ENCODE data around the gene NTMT1. TPM values are rescaled to one million over a fixed set of nuclear protein-coding genes. Genes with fewer than 3 reads are reported as not detected.

The NTMT1 gene
- total and polyA plus RNA-seq, 9 of the 15 experiments (the other 6 are each of a cell fraction or from before 2014, with no cell fraction given): 42.1 to 116 (median 74.7) TPM

- no peak for TF ChIP-seq MGA (IDR thresholded peaks at IDR 0.05)
- peak; percentile 76 to 86 (median 80) for TF ChIP-seq CTCF (IDR thresholded peaks at IDR 0.05 in 2 of 3, conservative IDR thresholded peaks at IDR 0.05 in 1 of 3; ENCODE audit: insufficient read depth in 2 of 3, low read depth in 1 of 3, low read length in 3 of 3)
- no peak for TF ChIP-seq SNAPC5 (CRISPR knock-in tag; IDR thresholded peaks at IDR 0.05)
- TF ChIP-seq ZKSCAN1 (IDR thresholded peaks at IDR 0.05; ENCODE audit: low read depth, low read length): no peak
- TF ChIP-seq DACH1 (IDR thresholded peaks at IDR 0.05; ENCODE audit: partially characterized antibody): no peak
- no peak for TF ChIP-seq CBX8 (IDR thresholded peaks at IDR 0.05; ENCODE audit: borderline replicate concordance, extremely low read depth, low read depth, low read length, poor library complexity, severe bottlenecking)
- no peak for TF ChIP-seq TAF9B (IDR thresholded peaks at IDR 0.05; ENCODE audit: partially characterized antibody)
- TF ChIP-seq DEAF1 (CRISPR knock-in tag; IDR thresholded peaks at IDR 0.05): 0 out of 2 replicates have a peak, but pooled peaks have one; percentile 28
- TF ChIP-seq ZNF717 (CRISPR knock-in tag; IDR thresholded peaks at IDR 0.05): no peak
- no peak for TF ChIP-seq ZNF707 (CRISPR knock-in tag; conservative IDR thresholded peaks at IDR 0.05)
- no peak for TF ChIP-seq TAF7 (tag; IDR thresholded peaks at IDR 0.05)
- no peak for TF ChIP-seq ZNF316 (IDR thresholded peaks at IDR 0.05)
Measured at GRCh38 chr9:129624168-129624759, 1.7 kb upstream of the NTMT1 start (continued).

Measured in K562 (cell line).